Measurements from ENCODE around the gene STON2. TPM values are rescaled to one million over a fixed set of nuclear protein-coding genes. Genes with fewer than 3 reads are reported as not detected.

The STON2 gene
- total and polyA plus RNA-seq, 2 of the 8 experiments (the other 6 are each of a cell fraction or from before 2014, with no cell fraction given), result 8.9 to 50.0 TPM

- CTCF ChIA-PET (ENCODE audit: partially characterized antibody), result interaction anchor here (3.5 to 20.7 kb wide), 2 partner anchors 8 to 194 kb away, joined by 20 to 426 read pairs; no protein-coding TSS in a partner anchor
- no peak overlapping the region for H2BK20ac ChIP-seq (ENCODE audit: low read length)
- no peak for FAIRE-seq
These were observed 138.9 kb downstream of the STON2 start for GRCh38 chr14:81261176-81261575.

More at GRCh38 chr14:81261176-81261575, 138.9 kb downstream of the STON2 start:
- H4K91ac ChIP-seq (replicated peaks; ENCODE audit: insufficient read length, low read length), result no peak overlapping the region
- no peak overlapping the region for H2BK15ac ChIP-seq (ENCODE audit: low read length)
- no peak overlapping the region for H3K4me3 ChIP-seq (ENCODE audit: extremely low read depth in 1 of 4, insufficient read depth in 2 of 4, low read depth in 3 of 4, low read length in 4 of 4)
- no peak overlapping the region for H3K56ac ChIP-seq (replicated peaks; ENCODE audit: insufficient read length, low read depth, low read length)
- H3K4me1 ChIP-seq (replicated peaks in 1 of 4; ENCODE audit: control insufficient read depth in 3 of 4, insufficient read depth in 4 of 4, low read length in 3 of 4), result peaks cover 0 to 10% (median 2%) of the 10 kb centered on the region in 4 experiments; a peak in 2 of 7 replicates
- no peaks in the 10 kb centered on the region for H3K27me3 ChIP-seq (replicated peaks in 1 of 4; ENCODE audit: control insufficient read depth in 3 of 4, extremely low read depth in 1 of 4, insufficient read depth in 3 of 4, low read length in 3 of 4)
- no peak overlapping the region for H3K18ac ChIP-seq (ENCODE audit: extremely low read depth, low read length)
- no peak overlapping the region for H3K27ac ChIP-seq (ENCODE audit: low read depth, low read length)
- H3K79me1 ChIP-seq (ENCODE audit: low read depth, low read length), result no peaks in the 10 kb centered on the region
- no peak overlapping the region for H3K23ac ChIP-seq (ENCODE audit: insufficient read length)
- no peak overlapping the region for H3K4me2 ChIP-seq (ENCODE audit: insufficient read depth in 1 of 2, low read depth in 2 of 2, low read length in 2 of 2)
- no peak overlapping the region for H3K14ac ChIP-seq (ENCODE audit: insufficient read length)
- H3K79me2 ChIP-seq (ENCODE audit: control insufficient read depth in 1 of 2, insufficient read depth in 2 of 2, low read length in 2 of 2), result no peaks in the 10 kb centered on the region
- H3K9ac ChIP-seq (replicated peaks in 1 of 4; ENCODE audit: extremely low read depth in 1 of 4, low read depth in 3 of 4, low read length in 3 of 4), result no peak overlapping the region
- H2BK12ac ChIP-seq (ENCODE audit: low read depth, low read length), result no peak overlapping the region
- DNase-seq (ENCODE audit: low read depth in 1 of 2, low spot score in 2 of 2), result no peak
- TF ChIP-seq BRCA1 (IDR thresholded peaks at IDR 0.05; ENCODE audit: low read depth, low read length), result no peak
- TF ChIP-seq KDM5A (IDR thresholded peaks at IDR 0.05; ENCODE audit: low read length), result no peak
- no peak for TF ChIP-seq RXRA (IDR thresholded peaks at IDR 0.05; ENCODE audit: insufficient read depth, low read depth, low read length)
- TF ChIP-seq EZH2 (IDR thresholded peaks at IDR 0.05; ENCODE audit: low read depth, low read length, severe bottlenecking), result no peak
- TF ChIP-seq HDAC2 (IDR thresholded peaks at IDR 0.05; ENCODE audit: borderline replicate concordance in 1 of 2, low read depth in 2 of 2, low read length in 2 of 2), result no peak
- TF ChIP-seq POLR2A (IDR thresholded peaks at IDR 0.05; ENCODE audit: control extremely low read depth in 1 of 2, low read depth in 2 of 2, low read length in 2 of 2), result no peak
- H2BK120ac ChIP-seq (replicated peaks; ENCODE audit: low read depth, low read length), result no peak overlapping the region
- no peak overlapping the region for H4K5ac ChIP-seq (ENCODE audit: insufficient read length, low read depth, low read length)
- no peaks in the 10 kb centered on the region for H3K23me2 ChIP-seq (ENCODE audit: low read depth, low read length)
- no peak overlapping the region for H2BK5ac ChIP-seq (ENCODE audit: low read depth, low read length)
- no peak overlapping the region for H3K4ac ChIP-seq (replicated peaks; ENCODE audit: insufficient read length, low read depth, low read length)
- 80% methylated on average over 3 of the region's 3 CpGs; no CpG with 5 or more reads in 1 of the 2 experiments for WGBS, 2 experiments (ENCODE audit: extremely low coverage in 1 of 2, insufficient coverage in 1 of 2, insufficient read length in 1 of 2, insufficient replicate concordance in 2 of 2, low coverage in 1 of 2, low lambda C conversion rate in 2 of 2, missing lambda C conversion rate in 1 of 2)
- no peaks in the 10 kb centered on the region for H3K9me3 ChIP-seq (ENCODE audit: insufficient read depth in 2 of 2, low read depth in 1 of 2, low read length in 1 of 2)
- H2AK5ac ChIP-seq (ENCODE audit: low read depth, low read length), result no peak overlapping the region
- H2AFZ ChIP-seq (ENCODE audit: low read length), result no peak overlapping the region
- H4K20me1 ChIP-seq (replicated peaks in 1 of 2; ENCODE audit: control insufficient read depth in 1 of 2, insufficient read depth in 2 of 2, low read length in 2 of 2), result no peaks in the 10 kb centered on the region
- H3K36me3 ChIP-seq (ENCODE audit: control insufficient read depth in 2 of 4, insufficient read depth in 4 of 4, low read length in 3 of 4), result peaks cover 0 to 8% (median 0%) of the 10 kb centered on the region in 4 experiments; a peak in 2 of 8 replicates
- no peak overlapping the region for H4K8ac ChIP-seq (ENCODE audit: extremely low read depth, insufficient read depth, low read length)
- POLR2A ChIA-PET (ENCODE audit: partially characterized antibody), result no interaction called here

Data from H1 (cell line).